ENCODE data around the gene RIN1.

DNA sequence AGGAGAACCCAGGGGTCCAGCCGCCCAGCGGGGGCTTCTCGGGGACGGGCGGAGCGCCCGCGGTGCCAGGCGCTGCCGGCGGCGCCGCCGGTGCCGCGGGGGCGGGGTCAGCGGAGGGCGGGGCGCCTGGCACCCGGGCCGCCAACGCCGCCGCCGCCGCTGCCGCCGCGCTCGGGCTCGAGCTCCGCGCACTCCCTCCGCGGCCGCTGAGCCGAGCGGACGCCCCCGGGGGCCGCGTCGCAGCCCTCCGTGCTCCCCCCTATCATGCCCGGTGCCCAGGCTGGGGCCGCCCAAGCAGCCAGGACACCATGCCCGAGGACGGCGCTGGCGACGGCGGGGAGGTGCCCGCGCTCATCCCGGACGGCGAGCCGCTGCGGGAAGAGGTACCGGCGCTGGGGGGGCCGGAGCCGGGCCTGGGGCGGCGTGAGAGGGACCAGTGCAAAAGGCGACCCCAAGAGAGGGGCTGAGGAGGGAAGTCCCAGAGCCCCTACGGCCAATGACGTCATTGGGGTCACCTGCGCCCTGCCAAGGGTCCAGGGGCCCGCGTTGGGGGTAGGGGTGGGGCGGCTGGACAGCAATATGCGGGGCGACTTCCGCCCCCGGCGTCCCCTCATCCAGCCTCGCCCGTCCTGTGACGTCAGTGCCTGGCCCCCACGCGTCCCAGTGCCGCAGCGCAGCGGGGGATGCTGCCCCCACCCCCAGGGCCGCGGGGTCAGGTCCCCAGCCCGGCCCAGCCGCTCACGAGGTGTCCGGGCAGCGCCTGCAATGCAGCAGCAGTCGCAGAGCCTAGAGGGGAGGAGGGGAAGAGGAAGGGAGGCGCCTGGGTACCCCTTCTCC, 44.3 kb downstream of the RIN1 start, which contains the start of gene TMEM151A:
- TF ChIP-seq POLR2AphosphoS5 (IDR thresholded peaks at IDR 0.05; ENCODE audit: low read depth, low read length) (no peak), SIN3A (IDR thresholded peaks at IDR 0.05; ENCODE audit: borderline replicate concordance, insufficient read depth, low read length) (no peak)
- TF ChIP-seq, protein P1, sequence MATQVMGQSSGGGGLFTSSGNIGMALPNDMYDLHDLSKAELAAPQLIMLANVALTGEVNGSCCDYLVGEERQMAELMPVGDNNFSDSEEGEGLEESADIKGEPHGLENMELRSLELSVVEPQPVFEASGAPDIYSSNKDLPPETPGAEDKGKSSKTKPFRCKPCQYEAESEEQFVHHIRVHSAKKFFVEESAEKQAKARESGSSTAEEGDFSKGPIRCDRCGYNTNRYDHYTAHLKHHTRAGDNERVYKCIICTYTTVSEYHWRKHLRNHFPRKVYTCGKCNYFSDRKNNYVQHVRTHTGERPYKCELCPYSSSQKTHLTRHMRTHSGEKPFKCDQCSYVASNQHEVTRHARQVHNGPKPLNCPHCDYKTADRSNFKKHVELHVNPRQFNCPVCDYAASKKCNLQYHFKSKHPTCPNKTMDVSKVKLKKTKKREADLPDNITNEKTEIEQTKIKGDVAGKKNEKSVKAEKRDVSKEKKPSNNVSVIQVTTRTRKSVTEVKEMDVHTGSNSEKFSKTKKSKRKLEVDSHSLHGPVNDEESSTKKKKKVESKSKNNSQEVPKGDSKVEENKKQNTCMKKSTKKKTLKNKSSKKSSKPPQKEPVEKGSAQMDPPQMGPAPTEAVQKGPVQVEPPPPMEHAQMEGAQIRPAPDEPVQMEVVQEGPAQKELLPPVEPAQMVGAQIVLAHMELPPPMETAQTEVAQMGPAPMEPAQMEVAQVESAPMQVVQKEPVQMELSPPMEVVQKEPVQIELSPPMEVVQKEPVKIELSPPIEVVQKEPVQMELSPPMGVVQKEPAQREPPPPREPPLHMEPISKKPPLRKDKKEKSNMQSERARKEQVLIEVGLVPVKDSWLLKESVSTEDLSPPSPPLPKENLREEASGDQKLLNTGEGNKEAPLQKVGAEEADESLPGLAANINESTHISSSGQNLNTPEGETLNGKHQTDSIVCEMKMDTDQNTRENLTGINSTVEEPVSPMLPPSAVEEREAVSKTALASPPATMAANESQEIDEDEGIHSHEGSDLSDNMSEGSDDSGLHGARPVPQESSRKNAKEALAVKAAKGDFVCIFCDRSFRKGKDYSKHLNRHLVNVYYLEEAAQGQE (IDR thresholded peaks at IDR 0.05; ENCODE audit: insufficient read depth in 1 of 2, low read depth in 2 of 2, low read length in 2 of 2) = no peak
